KMS-11 (cell line): ENCODE data around the gene RALBP1.

Source experiments
- H2AFZ ChIP-seq: fragments of 200-600 bp; sonication (generic); 2 replicates; pipeline ENCODE4 v1.6.1; 2016; ENCODE audit warnings: antibody characterized with exemption, mixed run types, low read depth
- H3K27ac ChIP-seq: fragments of 200-600 bp; sonication (generic); 2 replicates; pipeline ENCODE4 v1.6.1; 2016; ENCODE audit warnings: mild to moderate bottlenecking, mixed run types
- H3K27me3 ChIP-seq: fragments of 200-600 bp; sonication (generic); 2 replicates; pipeline ENCODE4 v1.6.1; 2017; ENCODE audit warnings: mild to moderate bottlenecking, low read depth, mixed run types, moderate library complexity; ENCODE audit not compliant: insufficient read depth
- H3K36me3 ChIP-seq: fragments of 200-600 bp; sonication (generic); 2 replicates; pipeline ENCODE4 v1.6.1; 2017; ENCODE audit warnings: mild to moderate bottlenecking, mixed run types; ENCODE audit not compliant: insufficient read depth
- H3K4me1 ChIP-seq: fragments of 200-600 bp; sonication (generic); 2 replicates; pipeline ENCODE4 v1.6.1; 2016; ENCODE audit warnings: mild to moderate bottlenecking, low read depth, mixed run types; ENCODE audit not compliant: poor library complexity, severe bottlenecking
- H3K4me2 ChIP-seq: fragments of 200-600 bp; sonication (generic); 2 replicates; pipeline ENCODE4 v1.7.0; 2016; ENCODE audit warnings: mild to moderate bottlenecking, mixed run types
- H3K4me3 ChIP-seq: fragments of 200-600 bp; sonication (generic); IDR thresholded peaks from 2 replicates; pipeline ENCODE4 v1.6.1; 2017; ENCODE audit warnings: low read depth, low read length, mixed read lengths; ENCODE audit not compliant: insufficient read depth
- H3K79me2 ChIP-seq: fragments of 200-600 bp; sonication (generic); 2 replicates; pipeline ENCODE4 v1.6.1; 2016; ENCODE audit warnings: low read depth, mixed run types; ENCODE audit not compliant: insufficient read depth
- H3K9ac ChIP-seq: fragments of 200-600 bp; sonication (generic); 2 replicates; pipeline ENCODE4 v1.6.1; 2016; ENCODE audit warnings: mild to moderate bottlenecking, mixed run types
- H4K20me1 ChIP-seq: fragments of 200-600 bp; sonication (generic); 2 replicates; pipeline ENCODE4 v1.6.1; 2016; ENCODE audit warnings: mild to moderate bottlenecking, mixed run types; ENCODE audit not compliant: insufficient read depth
- CTCF ChIP-seq: fragments of 200-600 bp; sonication (generic); conservative IDR thresholded peaks from 2 replicates; pipeline ENCODE4 v1.6.1; 2017; ENCODE audit warnings: low read depth, mild to moderate bottlenecking, antibody characterized with exemption, low read length, moderate library complexity, mixed read lengths

Gene RALBP1

GRCh38 chr18:9521770-9522169 is 46.5 kb downstream of the RALBP1 start:
- H3K9ac ChIP-seq, result no peak overlapping the region
- H3K4me3 ChIP-seq, result no peak overlapping the region
- no peaks in the 10 kb centered on the region for H4K20me1 ChIP-seq
- no peak overlapping the region for H3K27ac ChIP-seq
- no peaks in the 10 kb centered on the region for H3K27me3 ChIP-seq
- H3K79me2 ChIP-seq, result no peaks in the 10 kb centered on the region
- TF ChIP-seq CTCF, result no peak
- H3K36me3 ChIP-seq, result no peaks in the 10 kb centered on the region
- H3K4me2 ChIP-seq, result no peak overlapping the region
- H3K4me1 ChIP-seq, result peaks cover 24% of the 10 kb centered on the region
- no peak overlapping the region for H2AFZ ChIP-seq

DNA sequence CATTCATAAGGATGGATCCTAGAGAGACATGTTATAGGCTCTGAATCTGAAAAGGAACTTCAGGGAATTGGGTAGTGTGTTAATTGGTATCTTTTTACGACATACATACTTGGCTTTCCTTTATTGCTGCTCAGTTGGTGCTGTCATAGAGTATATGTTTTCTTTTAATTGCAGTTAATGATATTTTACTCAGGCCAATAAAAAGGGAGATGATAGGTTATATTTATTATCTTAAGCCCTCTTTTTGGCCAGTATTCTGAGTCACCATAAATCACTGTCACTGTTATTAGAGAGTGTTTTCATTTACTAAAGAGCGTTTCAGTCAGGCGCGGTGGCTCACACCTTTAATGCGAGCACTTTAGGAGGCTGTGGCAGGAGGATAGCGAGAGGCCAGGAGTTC is 47.6 kb downstream of the RALBP1 start:
- Histone ChIP-seq H3K79me2 (no peaks in the 10 kb centered on the region), H3K36me3 (no peaks in the 10 kb centered on the region), H3K4me1 (peaks cover 22% of the 10 kb centered on the region), H3K4me2 (no peak overlapping the region), H3K4me3 (no peak overlapping the region), H2AFZ (no peak overlapping the region), H3K9ac (no peak overlapping the region), H4K20me1 (no peaks in the 10 kb centered on the region), H3K27ac (no peak overlapping the region), H3K27me3 (no peaks in the 10 kb centered on the region)
- no peak for TF ChIP-seq CTCF

DNA sequence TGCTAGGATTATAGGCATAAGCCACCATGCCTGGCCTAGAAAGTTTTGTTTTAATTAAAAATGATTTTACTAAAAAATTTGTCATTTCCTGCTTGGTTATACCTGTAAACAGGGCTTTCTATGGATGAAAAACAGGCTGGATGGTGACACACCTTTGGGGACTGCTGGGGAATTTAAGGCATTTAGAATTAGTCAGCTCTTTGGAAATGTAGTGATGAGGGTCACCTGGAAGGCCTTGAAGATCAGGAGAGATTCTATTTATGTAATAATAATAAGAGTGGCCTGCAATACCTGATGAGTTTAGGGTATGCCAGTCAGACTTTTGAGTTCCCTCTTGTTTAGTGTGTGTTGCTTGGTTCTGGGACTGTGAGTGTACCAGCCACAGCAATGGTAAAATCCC is 51.1 kb downstream of the RALBP1 start:
- H2AFZ ChIP-seq, result no peak overlapping the region
- no peak overlapping the region for H3K27ac ChIP-seq
- H3K36me3 ChIP-seq, result no peaks in the 10 kb centered on the region
- H3K4me1 ChIP-seq, result peaks cover 7% of the 10 kb centered on the region
- H3K9ac ChIP-seq, result no peak overlapping the region
- H3K4me2 ChIP-seq, result no peak overlapping the region
- no peak overlapping the region for H3K4me3 ChIP-seq
- H3K27me3 ChIP-seq, result no peaks in the 10 kb centered on the region
- no peaks in the 10 kb centered on the region for H3K79me2 ChIP-seq
- TF ChIP-seq CTCF, result no peak
- no peaks in the 10 kb centered on the region for H4K20me1 ChIP-seq

- Histone ChIP-seq H3K27ac (no peak overlapping the region), H2AFZ (no peak overlapping the region), H3K79me2 (no peaks in the 10 kb centered on the region), H3K27me3 (no peaks in the 10 kb centered on the region), H3K4me1 (peaks cover 16% of the 10 kb centered on the region), H3K9ac (no peak overlapping the region), H3K36me3 (0 out of 2 replicates have a peak, but pooled peaks cover 2% of the 10 kb centered on the region), H3K4me2 (no peak overlapping the region), H3K4me3 (no peak overlapping the region), H4K20me1 (no peaks in the 10 kb centered on the region)
- TF ChIP-seq CTCF, result no peak
These were observed 55.1 kb downstream of the RALBP1 start for GRCh38 chr18:9530226-9531009.
